HCEC 1CT (cell line): Measurements from ENCODE around the gene EFL1.
A peak's percentile ranks its signal among the peaks of the same experiment; 100 is the strongest.
"Not testable (repeated sequence)": the region's sequence is repeated elsewhere in the genome, so short reads cannot be mapped to it uniquely, and the experiment has no call there.

ENCODE experiments used
- DNase-seq: peaks from one replicate; pipeline ENCODE4 v3.0.0-alpha.2; 2017

EFL1 gene

GRCh38 chr15:82275410-82275809, 12.9 kb upstream of the EFL1 start:
- DNase-seq, result no peak

- no peak for DNase-seq
Observed at GRCh38 chr15:82272154-82272553, 9.6 kb upstream of the EFL1 start.

- DNase-seq, result not testable (repeated sequence)
Observed at GRCh38 chr15:82268454-82268853, 5.9 kb upstream of the EFL1 start.

GRCh38 chr15:82267137-82267536, 4.6 kb upstream of the EFL1 start:
- DNase-seq, result not testable (repeated sequence)

GRCh38 chr15:82263350-82263749, 816 bp upstream of the EFL1 start:
- no peak for DNase-seq

GRCh38 chr15:82261566-82262421, 740 bp downstream of the EFL1 start:
- DNase-seq, result peak; percentile 58

GRCh38 chr15:82248261-82248660, 14.3 kb downstream of the EFL1 start:
- not testable (repeated sequence) for DNase-seq

- DNase-seq, result not testable (repeated sequence)
Observed at GRCh38 chr15:82245956-82246355, 16.6 kb downstream of the EFL1 start.

- not testable (repeated sequence) for DNase-seq
Observed at GRCh38 chr15:82243644-82244043, 18.9 kb downstream of the EFL1 start.

GRCh38 chr15:82241836-82242499, 20.6 kb downstream of the EFL1 start:
- peak; percentile 48 for DNase-seq

GRCh38 chr15:82239685-82240391, 22.7 kb downstream of the EFL1 start:
- DNase-seq, result no peak

GRCh38 chr15:82237944-82238534, 24.5 kb downstream of the EFL1 start:
- DNase-seq, result not testable (repeated sequence)

GRCh38 chr15:82231842-82232241, 30.7 kb downstream of the EFL1 start:
- no peak for DNase-seq

- DNase-seq, result no peak
Observed at GRCh38 chr15:82231233-82231632, 31.3 kb downstream of the EFL1 start.

GRCh38 chr15:82228750-82229149, 33.8 kb downstream of the EFL1 start:
- peak; percentile 1 for DNase-seq

- DNase-seq, result peak; percentile 2
Observed at GRCh38 chr15:82221535-82221934, 41.0 kb downstream of the EFL1 start.

- not testable (repeated sequence) for DNase-seq
Observed at GRCh38 chr15:82216092-82216491, 46.4 kb downstream of the EFL1 start.

- DNase-seq, result not testable (repeated sequence)
Observed at GRCh38 chr15:82212201-82212600, 50.3 kb downstream of the EFL1 start.

- DNase-seq, result not testable (repeated sequence)
Observed at GRCh38 chr15:82210066-82210597, 52.4 kb downstream of the EFL1 start.

GRCh38 chr15:82204575-82204974, 58.0 kb downstream of the EFL1 start:
- not testable (repeated sequence) for DNase-seq

GRCh38 chr15:82197733-82198594, 64.6 kb downstream of the EFL1 start:
- peak; percentile 58 for DNase-seq

- DNase-seq, result no peak
Observed at GRCh38 chr15:82196353-82196752, 66.2 kb downstream of the EFL1 start.
